Measurements from ENCODE around the gene AGXT2.

DNA sequence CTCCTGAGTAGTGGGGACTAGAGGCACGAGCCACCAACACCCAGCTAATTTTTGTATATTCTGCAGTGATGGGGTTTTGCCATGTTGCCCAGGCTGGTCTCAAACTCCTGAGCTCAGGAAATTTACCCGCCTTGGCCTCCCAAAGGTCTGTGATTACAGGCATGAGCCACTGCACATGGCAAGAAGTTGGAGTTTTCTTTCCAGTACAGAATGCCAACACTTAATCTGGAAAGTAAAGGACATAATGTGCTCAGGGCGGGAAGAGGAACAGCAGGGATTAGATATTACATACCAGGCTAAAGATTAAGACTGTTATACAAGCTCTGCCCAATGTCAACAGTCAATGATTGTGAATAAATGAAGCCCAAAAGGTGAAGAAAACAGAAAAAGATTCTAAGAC, 47.2 kb upstream of the AGXT2 start:
- TF ChIP-seq, protein P1, sequence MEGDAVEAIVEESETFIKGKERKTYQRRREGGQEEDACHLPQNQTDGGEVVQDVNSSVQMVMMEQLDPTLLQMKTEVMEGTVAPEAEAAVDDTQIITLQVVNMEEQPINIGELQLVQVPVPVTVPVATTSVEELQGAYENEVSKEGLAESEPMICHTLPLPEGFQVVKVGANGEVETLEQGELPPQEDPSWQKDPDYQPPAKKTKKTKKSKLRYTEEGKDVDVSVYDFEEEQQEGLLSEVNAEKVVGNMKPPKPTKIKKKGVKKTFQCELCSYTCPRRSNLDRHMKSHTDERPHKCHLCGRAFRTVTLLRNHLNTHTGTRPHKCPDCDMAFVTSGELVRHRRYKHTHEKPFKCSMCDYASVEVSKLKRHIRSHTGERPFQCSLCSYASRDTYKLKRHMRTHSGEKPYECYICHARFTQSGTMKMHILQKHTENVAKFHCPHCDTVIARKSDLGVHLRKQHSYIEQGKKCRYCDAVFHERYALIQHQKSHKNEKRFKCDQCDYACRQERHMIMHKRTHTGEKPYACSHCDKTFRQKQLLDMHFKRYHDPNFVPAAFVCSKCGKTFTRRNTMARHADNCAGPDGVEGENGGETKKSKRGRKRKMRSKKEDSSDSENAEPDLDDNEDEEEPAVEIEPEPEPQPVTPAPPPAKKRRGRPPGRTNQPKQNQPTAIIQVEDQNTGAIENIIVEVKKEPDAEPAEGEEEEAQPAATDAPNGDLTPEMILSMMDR (IDR thresholded peaks at IDR 0.05; ENCODE audit: low read depth, low read length, poor library complexity, severe bottlenecking): no peak
- TF ChIP-seq EZH2phosphoT487 (IDR thresholded peaks at IDR 0.05; ENCODE audit: borderline replicate concordance, low read length): no peak
